Activated T-cell treated with anti-CD3 and anti-CD28 coated beads for 4 hours (primary cell): ENCODE measurements around the gene LTBR.
"Not testable (repeated sequence)": the region's sequence is repeated elsewhere in the genome, so short reads cannot be mapped to it uniquely, and the experiment has no call there.

Source experiments
- DNase-seq: peaks from one replicate; pipeline ENCODE4 v3.0.0-alpha.2; 2020

LTBR gene

GRCh38 chr12:6426882-6427671 lies 43.1 kb downstream of the LTBR start:
- DNase-seq = peak; percentile 93

GRCh38 chr12:6427796-6428195 lies 43.8 kb downstream of the LTBR start:
- not testable (repeated sequence) for DNase-seq

GRCh38 chr12:6428326-6428725 lies 44.4 kb downstream of the LTBR start:
- no peak for DNase-seq

GRCh38 chr12:6430124-6430989 lies 46.4 kb downstream of the LTBR start:
- peak; percentile 53 for DNase-seq

GRCh38 chr12:6432991-6433390 lies 49.0 kb downstream of the LTBR start:
- no peak for DNase-seq

- DNase-seq = no peak
Measured at GRCh38 chr12:6434205-6435140, 50.5 kb downstream of the LTBR start.

- DNase-seq = no peak
Measured at GRCh38 chr12:6435961-6436715, 52.2 kb downstream of the LTBR start.

- DNase-seq = no peak
Measured at GRCh38 chr12:6437586-6437985, 53.6 kb downstream of the LTBR start.

GRCh38 chr12:6438345-6438744 lies 54.4 kb downstream of the LTBR start:
- DNase-seq = no peak

- DNase-seq = no peak
Measured at GRCh38 chr12:6440391-6440790, 56.4 kb downstream of the LTBR start.
